Neural cell (in vitro differentiated cells): ENCODE results near the gene CFB. TPM values are rescaled to one million over a fixed set of nuclear protein-coding genes. Genes with fewer than 3 reads are reported as not detected.

Experiments used
- H2AFZ ChIP-seq: fragments of 200-600, 300-800 bp; sonication (generic), shearing (Covaris generic); 2 replicates; pipeline ENCODE4 v1.6.0; 2014; ENCODE audit warnings: low read depth, mild to moderate bottlenecking, antibody characterized with exemption, low read length, moderate library complexity
- H3F3A ChIP-seq: fragments of 200-600 bp; shearing (Covaris generic); 2 replicates; pipeline ENCODE4 v1.6.1; 2016; ENCODE audit warnings: mild to moderate bottlenecking, moderate library complexity, mixed read lengths, antibody characterized with exemption, low read length; ENCODE audit not compliant: insufficient read depth, poor library complexity, severe bottlenecking
- H3K27ac ChIP-seq: fragments of 200-600, 300-800 bp; sonication (generic), shearing (Covaris generic); 2 replicates; pipeline ENCODE4 v1.5.1; 2014; ENCODE audit warnings: mild to moderate bottlenecking, low read length, moderate library complexity
- H3K27me3 ChIP-seq: fragments of 300-800, 200-600 bp; sonication (generic), shearing (Covaris generic); 2 replicates; pipeline ENCODE4 v1.6.0; 2014; ENCODE audit warnings: mild to moderate bottlenecking, low read depth, low read length, moderate library complexity; ENCODE audit not compliant: insufficient read depth
- H3K36me3 ChIP-seq: fragments of 300-800, 200-600 bp; sonication (generic), shearing (Covaris generic); 2 replicates; pipeline ENCODE4 v1.5.1; 2014; ENCODE audit warnings: mild to moderate bottlenecking, antibody characterized with exemption, low read length, moderate library complexity; ENCODE audit not compliant: insufficient read depth
- H3K4me2 ChIP-seq: fragments of 300-800, 200-600 bp; sonication (generic), shearing (Covaris generic); 2 replicates; pipeline ENCODE4 v1.6.0; 2014; ENCODE audit warnings: mild to moderate bottlenecking, low read length
- H3K4me3 ChIP-seq: fragments of 300-800, 200-600 bp; sonication (generic), shearing (Covaris generic); 2 replicates; pipeline ENCODE4 v1.5.1; 2014; ENCODE audit warnings: mild to moderate bottlenecking, low read length, moderate library complexity
- H3K79me2 ChIP-seq: fragments of 200-600 bp; shearing (Covaris generic); replicated peaks from 2 replicates; pipeline ENCODE4 v1.6.0; 2014; ENCODE audit warnings: mild to moderate bottlenecking, low read length, moderate library complexity; ENCODE audit not compliant: insufficient read depth
- H3K9ac ChIP-seq: fragments of 300-800, 200-600 bp; sonication (generic), shearing (Covaris generic); 2 replicates; pipeline ENCODE4 v1.6.1; 2016; ENCODE audit warnings: mild to moderate bottlenecking, low read length, mixed read lengths
- H3K9me2 ChIP-seq: fragments of 200-600 bp; shearing (Covaris generic); 2 replicates; pipeline ENCODE4 v1.6.1; 2016; ENCODE audit warnings: mild to moderate bottlenecking, low read length, mixed read lengths; ENCODE audit not compliant: insufficient read depth
- H3K9me3 ChIP-seq: fragments of 200-600, 300-800 bp; sonication (generic), shearing (Covaris generic); 2 replicates; pipeline ENCODE4 v1.6.1; 2016; ENCODE audit warnings: mild to moderate bottlenecking, mixed run types, low read length, moderate library complexity, mixed read lengths
- H4K20me1 ChIP-seq: fragments of 200-600 bp; shearing (Covaris generic); 2 replicates; pipeline ENCODE4 v1.6.1; 2016; ENCODE audit warnings: mild to moderate bottlenecking, mixed run types; ENCODE audit not compliant: insufficient read depth
- CTCF ChIP-seq: fragments of 450-650 bp; IDR thresholded peaks from 2 replicates; pipeline ENCODE4 v1.5.1; 2014; ENCODE audit warnings: antibody characterized with exemption, mild to moderate bottlenecking, moderate library complexity; ENCODE audit not compliant: poor library complexity, severe bottlenecking
- EP300 ChIP-seq: fragments of 450-650 bp; conservative IDR thresholded peaks from 2 replicates; pipeline ENCODE4 v1.6.1; 2014; ENCODE audit warnings: antibody characterized with exemption, mild to moderate bottlenecking, moderate library complexity; ENCODE audit not compliant: poor library complexity, severe bottlenecking
- EZH2 ChIP-seq: fragments of 200-600, 300-800 bp; shearing (Covaris generic), sonication (generic); IDR thresholded peaks from 2 replicates; pipeline ENCODE4 v1.6.1; 2014; ENCODE audit warnings: antibody characterized with exemption, low read length, borderline replicate concordance, mild to moderate bottlenecking; ENCODE audit not compliant: insufficient read depth, poor library complexity, severe bottlenecking
- MXI1 ChIP-seq: fragments of 450-650 bp; conservative IDR thresholded peaks from 2 replicates; pipeline ENCODE4 v1.6.1; 2014; ENCODE audit warnings: antibody characterized with exemption, mild to moderate bottlenecking; ENCODE audit not compliant: poor library complexity, severe bottlenecking
- POLR2AphosphoS5 ChIP-seq: IDR thresholded peaks from 2 replicates; pipeline ENCODE4 v1.6.1; 2012
- RAD21 ChIP-seq: fragments of 450-650 bp; conservative IDR thresholded peaks from 2 replicates; pipeline ENCODE4 v1.6.1; 2014; ENCODE audit warnings: antibody characterized with exemption, mild to moderate bottlenecking, moderate library complexity
- REST ChIP-seq: IDR thresholded peaks from 2 replicates; pipeline ENCODE4 v1.6.1; 2012; ENCODE audit warnings: borderline replicate concordance
- SMC3 ChIP-seq: fragments of 450-650 bp; conservative IDR thresholded peaks from 2 replicates; pipeline ENCODE4 v1.6.1; 2014; ENCODE audit warnings: antibody characterized with exemption, mild to moderate bottlenecking, moderate library complexity; ENCODE audit not compliant: poor library complexity
- TAF1 ChIP-seq: IDR thresholded peaks from 2 replicates; pipeline ENCODE4 v1.6.1; 2012; ENCODE audit warnings: low read depth
- polyA plus RNA-seq: library from polyadenylated mRNA; depleted of rRNA; stranded (reverse); fragments of >200 nt; gene quantifications from 2 replicates; pipeline ENCODE4 v1.2.3, GENCODE V29; 2014

CFB gene
- polyA plus RNA-seq, 1 donor from 2014 or later: 0.97 TPM

GRCh38 chr6:31901953-31902643 is 43.8 kb upstream of the CFB start, which contains the start of gene ZBTB12:
Gene ZBTB12 (minus strand): TSS chr6:31902086. CDS start chr6:31901305, 781 bp downstream.
- Histone ChIP-seq H2AFZ (peak within 1 kb of the TSS; percentile 62), H3K27ac (peak within 1 kb of the TSS; percentile 71), H4K20me1 (no peaks in the 10 kb centered on the region)

GRCh38 chr6:31903957-31904356 is 41.9 kb upstream of the CFB start:
- Histone ChIP-seq H3K79me2 (peaks cover 4% of the 10 kb centered on the region), H4K20me1 (no peaks in the 10 kb centered on the region), H3K9ac (no peak overlapping the region), H3K4me3 (no peak overlapping the region), H2AFZ (no peak overlapping the region), H3K27me3 (no peaks in the 10 kb centered on the region), H3F3A (peaks cover 4% of the 10 kb centered on the region), H3K36me3 (no peaks in the 10 kb centered on the region), H3K9me2 (no peaks in the 10 kb centered on the region), H3K4me2 (no peak overlapping the region), H3K9me3 (no peaks in the 10 kb centered on the region), H3K27ac (no peak overlapping the region)
- no peak for TF ChIP-seq CTCF
- TF ChIP-seq EZH2: no peak
- TF ChIP-seq POLR2AphosphoS5: no peak
- TF ChIP-seq REST: no peak
- TF ChIP-seq RAD21: no peak

More at GRCh38 chr6:31901953-31902643, 43.8 kb upstream of the CFB start, which contains the start of gene ZBTB12:
- H3K4me2 ChIP-seq: peak within 1 kb of the TSS; percentile 73
- peaks cover 17% of the 10 kb centered on the region for H3K79me2 ChIP-seq
- no peaks in the 10 kb centered on the region for H3K9me3 ChIP-seq
- no peaks in the 10 kb centered on the region for H3K27me3 ChIP-seq
- H3K36me3 ChIP-seq: no peaks in the 10 kb centered on the region
- peaks cover 4% of the 10 kb centered on the region for H3F3A ChIP-seq
- TF ChIP-seq EZH2 (no peak), SMC3 (peak; percentile 58), TAF1 (no peak), CTCF (peak; percentile 47), POLR2AphosphoS5 (peak; percentile 56), REST (no peak), MXI1 (peak; percentile 80), RAD21 (peak; percentile 68), EP300 (peak; percentile 54)
- H3K9ac ChIP-seq: peak within 1 kb of the TSS; percentile 76
- H3K9me2 ChIP-seq: no peaks in the 10 kb centered on the region
- peak within 1 kb of the TSS; percentile 72 for H3K4me3 ChIP-seq
